Suprapubic skin (tissue), 4 donors: Measurements from ENCODE around the gene DOCK6. TPM values are rescaled to one million over a fixed set of nuclear protein-coding genes. Genes with fewer than 3 reads are reported as not detected.
A peak's percentile ranks its signal among the peaks of the same experiment; 100 is the strongest.
"Not testable (repeated sequence)": the region's sequence is repeated elsewhere in the genome, so short reads cannot be mapped to it uniquely, and the experiment has no call there.

Experiments used
- DNase-seq, 2 donors: peaks; one replicate each; pipeline ENCODE4 v3.0.0-alpha.2; 2019; ENCODE audit warnings: low spot score in 2 of 2
- H3K27ac ChIP-seq: fragments of 200-600 bp; sonication (generic); one replicate; pipeline ENCODE4 v1.5.1; 2019
- H3K27me3 ChIP-seq: fragments of 200-600 bp; sonication (generic); one replicate; pipeline ENCODE4 v1.5.1; 2019
- H3K36me3 ChIP-seq: fragments of 200-600 bp; sonication (generic); one replicate; pipeline ENCODE4 v1.5.1; 2019
- H3K4me1 ChIP-seq: fragments of 200-600 bp; sonication (generic); one replicate; pipeline ENCODE4 v1.5.1; 2019
- H3K4me3 ChIP-seq: fragments of 200-600 bp; sonication (generic); one replicate; pipeline ENCODE4 v1.5.1; 2019; ENCODE audit warnings: mild to moderate bottlenecking
- H3K9me3 ChIP-seq: fragments of 200-600 bp; sonication (generic); one replicate; pipeline ENCODE4 v1.5.1; 2019
- CTCF ChIP-seq, 2 donors: fragments of 200-600 bp in 1 of 2; fragments of 450-650 bp in 1 of 2; sonication (generic) in 1 of 2; IDR thresholded peaks; one replicate each; pipeline ENCODE4 v1.5.1; 2016 to 2019; ENCODE audit warnings: antibody characterized with exemption in 2 of 2, mild to moderate bottlenecking in 1 of 2, moderate library complexity in 1 of 2
- EP300 ChIP-seq: sonication (generic); formaldehyde crosslinking; IDR thresholded peaks from one replicate; pipeline ENCODE4 v1.6.1; 2017; ENCODE audit warnings: antibody characterized with exemption
- POLR2A ChIP-seq, 2 donors: fragments of 450-650 bp; IDR thresholded peaks; one replicate each; pipeline ENCODE4 v1.6.1; 2017; ENCODE audit warnings: antibody characterized with exemption in 2 of 2, mild to moderate bottlenecking in 2 of 2, moderate library complexity in 2 of 2
- POLR2AphosphoS5 ChIP-seq, 3 donors: sonication (generic); formaldehyde crosslinking; IDR thresholded peaks; one replicate each; pipeline ENCODE4 v1.6.1; 2017; ENCODE audit warnings: antibody characterized with exemption in 3 of 3
- WGBS: methylation state at CpG from one replicate; pipeline ENCODE4 v1.1.5; 2018; 5-methylcytosine and 5-hydroxymethylcytosine counted together
- total RNA-seq, 4 donors: library from RNA; depleted of rRNA; stranded (reverse); fragments of >200 nt; gene quantifications; one replicate each; pipeline ENCODE4 v1.1.0, GENCODE V29; 2016

The DOCK6 gene
- total RNA-seq, 4 donors from 2014 or later, result 69.7 to 188 (median 98.3) TPM

DNA sequence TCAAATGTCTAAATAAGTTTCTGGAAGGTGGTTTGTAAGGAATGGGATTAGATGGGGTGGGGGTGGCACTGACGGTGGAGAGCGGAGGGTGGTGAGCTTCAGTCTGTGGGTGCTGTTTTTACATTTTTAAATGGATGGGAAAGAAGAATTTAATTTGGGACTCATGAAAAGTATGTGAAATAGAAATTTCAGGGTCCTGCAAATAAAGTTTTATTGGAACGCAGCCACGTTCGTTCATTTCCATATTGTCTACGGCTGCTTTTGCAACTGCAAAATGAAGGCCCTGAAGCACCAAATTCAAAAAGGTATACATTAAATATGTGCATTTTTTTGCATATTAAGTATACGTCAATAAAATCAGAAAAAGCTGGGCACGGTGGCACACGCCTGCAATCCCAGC is 74.9 kb downstream of the DOCK6 start:
- Histone ChIP-seq H3K36me3 (peaks cover 17% of the 10 kb centered on the region), H3K27me3 (no peaks in the 10 kb centered on the region), H3K4me1 (peaks cover 20% of the 10 kb centered on the region), H3K9me3 (no peaks in the 10 kb centered on the region), H3K4me3 (no peak overlapping the region), H3K27ac (no peak overlapping the region)
- no peak for TF ChIP-seq POLR2AphosphoS5 (IDR thresholded peaks at IDR 0.05)
- TF ChIP-seq POLR2A (IDR thresholded peaks at IDR 0.05), result no peak
- no peak for TF ChIP-seq CTCF (IDR thresholded peaks at IDR 0.05)
- TF ChIP-seq EP300, result no peak
- 91% methylated on average over 9 of the region's 9 CpGs for WGBS
- DNase-seq, result no peak

- TF ChIP-seq POLR2A (IDR thresholded peaks at IDR 0.05) (no peak), CTCF (IDR thresholded peaks at IDR 0.05) (no peak)
- no peaks in the 10 kb centered on the region for H3K27me3 ChIP-seq
- 86% methylated on average over 1 of the region's 1 CpG for WGBS
These were observed 79.3 kb downstream of the DOCK6 start for GRCh38 chr19:11182994-11183393.

GRCh38 chr19:11181488-11181887 is 80.8 kb downstream of the DOCK6 start:
- Histone ChIP-seq H3K27me3 (no peaks in the 10 kb centered on the region), H3K27ac (peak overlapping the region; percentile 59), H3K36me3 (peaks cover 30% of the 10 kb centered on the region), H3K4me3 (no peak overlapping the region), H3K4me1 (peaks cover 16% of the 10 kb centered on the region), H3K9me3 (no peaks in the 10 kb centered on the region)
- 89% methylated on average over 4 of the region's 4 CpGs for WGBS
- no peak for DNase-seq
- TF ChIP-seq CTCF (IDR thresholded peaks at IDR 0.05), result no peak
- no peak for TF ChIP-seq POLR2AphosphoS5 (IDR thresholded peaks at IDR 0.05)
- TF ChIP-seq EP300, result no peak
- no peak for TF ChIP-seq POLR2A (IDR thresholded peaks at IDR 0.05)

More at GRCh38 chr19:11182994-11183393, 79.3 kb downstream of the DOCK6 start:
- H3K36me3 ChIP-seq, result peaks cover 20% of the 10 kb centered on the region
- peaks cover 16% of the 10 kb centered on the region for H3K4me1 ChIP-seq
- H3K4me3 ChIP-seq, result no peak overlapping the region
- no peak for DNase-seq
- H3K9me3 ChIP-seq, result no peaks in the 10 kb centered on the region
- no peak overlapping the region for H3K27ac ChIP-seq

- Histone ChIP-seq H3K36me3 (peaks cover 32% of the 10 kb centered on the region), H3K27ac (peak overlapping the region; percentile 64), H3K4me1 (peaks cover 16% of the 10 kb centered on the region)
- H3K27me3 ChIP-seq, H3K4me3 ChIP-seq, DNase-seq, H3K9me3 ChIP-seq: not testable (repeated sequence)
- WGBS, result 80% methylated on average over 8 of the region's 8 CpGs
These were observed 81.3 kb downstream of the DOCK6 start for GRCh38 chr19:11180975-11181374.

GRCh38 chr19:11180346-11180745 is 82.0 kb downstream of the DOCK6 start:
- peak overlapping the region; percentile 64 for H3K27ac ChIP-seq
- H3K4me1 ChIP-seq, result peaks cover 16% of the 10 kb centered on the region
- no peaks in the 10 kb centered on the region for H3K9me3 ChIP-seq
- H3K4me3 ChIP-seq, result no peak overlapping the region
- TF ChIP-seq EP300 (no peak), CTCF (IDR thresholded peaks at IDR 0.05) (no peak), POLR2A (IDR thresholded peaks at IDR 0.05) (no peak), POLR2AphosphoS5 (IDR thresholded peaks at IDR 0.05) (no peak)
- DNase-seq, result no peak
- WGBS, result 49% methylated on average over 8 of the region's 8 CpGs
- H3K27me3 ChIP-seq, result no peaks in the 10 kb centered on the region
- H3K36me3 ChIP-seq, result peaks cover 37% of the 10 kb centered on the region

- TF ChIP-seq POLR2A (IDR thresholded peaks at IDR 0.05), result no peak
- no peak for TF ChIP-seq CTCF (IDR thresholded peaks at IDR 0.05)
- TF ChIP-seq POLR2AphosphoS5 (IDR thresholded peaks at IDR 0.05), result no peak
- no peak for TF ChIP-seq EP300
- no peaks in the 10 kb centered on the region for H3K9me3 ChIP-seq
- peak overlapping the region; percentile 64 for H3K27ac ChIP-seq
- H3K36me3 ChIP-seq, result peaks cover 36% of the 10 kb centered on the region
- 59% methylated on average over 11 of the region's 11 CpGs for WGBS
- no peaks in the 10 kb centered on the region for H3K27me3 ChIP-seq
- no peak overlapping the region for H3K4me3 ChIP-seq
- no peak for DNase-seq
- peaks cover 16% of the 10 kb centered on the region for H3K4me1 ChIP-seq
These were observed 82.5 kb downstream of the DOCK6 start for GRCh38 chr19:11179716-11180297.

DNA sequence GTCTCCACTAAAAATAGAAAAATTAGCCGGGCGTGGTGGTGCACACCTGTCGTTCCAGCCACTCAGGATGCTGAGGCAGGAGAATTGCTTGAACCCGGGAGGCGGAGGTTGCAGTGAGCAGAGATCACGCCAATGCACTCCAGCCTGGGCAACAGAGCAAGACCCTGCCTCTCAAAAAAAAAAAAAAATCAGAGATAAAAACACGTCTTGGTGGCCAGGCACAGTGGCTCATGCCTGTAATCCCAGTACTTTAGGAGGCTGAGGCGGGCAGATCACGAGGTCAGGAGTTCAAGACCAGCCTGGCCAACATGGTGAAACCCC is 83.2 kb downstream of the DOCK6 start:
- not testable (repeated sequence) for H3K27ac ChIP-seq

More for the DNA sequence above, 83.2 kb downstream of the DOCK6 start:
- not testable (repeated sequence) for H3K27me3 ChIP-seq, DNase-seq, H3K9me3 ChIP-seq, H3K4me3 ChIP-seq
- Histone ChIP-seq H3K36me3 (peaks cover 41% of the 10 kb centered on the region), H3K4me1 (peaks cover 16% of the 10 kb centered on the region)
- WGBS, result 88% methylated on average over 9 of the region's 9 CpGs
